Endometrial microvascular endothelial cells (primary cell): Measurements from ENCODE around the gene HMGN5. TPM values are rescaled to one million over a fixed set of nuclear protein-coding genes. Genes with fewer than 3 reads are reported as not detected.

ENCODE experiments used
- in situ Hi-C: cut with HindIII; loops from 2 replicates; pipeline ENCODE4 v1.10.0; 2017; ENCODE audit warnings: low sequenced_read_pairs, low pct_unique_long_range_greater_than_20kb; ENCODE audit errors: inconsistent ontology term
- total RNA-seq: library from RNA; depleted of rRNA; stranded (reverse); fragments of >200 nt; gene quantifications from one replicate; pipeline ENCODE4 v1.2.3, GENCODE V29; 2015; ENCODE audit errors: inconsistent ontology term

HMGN5 gene
- total RNA-seq = 3.1 TPM

DNA sequence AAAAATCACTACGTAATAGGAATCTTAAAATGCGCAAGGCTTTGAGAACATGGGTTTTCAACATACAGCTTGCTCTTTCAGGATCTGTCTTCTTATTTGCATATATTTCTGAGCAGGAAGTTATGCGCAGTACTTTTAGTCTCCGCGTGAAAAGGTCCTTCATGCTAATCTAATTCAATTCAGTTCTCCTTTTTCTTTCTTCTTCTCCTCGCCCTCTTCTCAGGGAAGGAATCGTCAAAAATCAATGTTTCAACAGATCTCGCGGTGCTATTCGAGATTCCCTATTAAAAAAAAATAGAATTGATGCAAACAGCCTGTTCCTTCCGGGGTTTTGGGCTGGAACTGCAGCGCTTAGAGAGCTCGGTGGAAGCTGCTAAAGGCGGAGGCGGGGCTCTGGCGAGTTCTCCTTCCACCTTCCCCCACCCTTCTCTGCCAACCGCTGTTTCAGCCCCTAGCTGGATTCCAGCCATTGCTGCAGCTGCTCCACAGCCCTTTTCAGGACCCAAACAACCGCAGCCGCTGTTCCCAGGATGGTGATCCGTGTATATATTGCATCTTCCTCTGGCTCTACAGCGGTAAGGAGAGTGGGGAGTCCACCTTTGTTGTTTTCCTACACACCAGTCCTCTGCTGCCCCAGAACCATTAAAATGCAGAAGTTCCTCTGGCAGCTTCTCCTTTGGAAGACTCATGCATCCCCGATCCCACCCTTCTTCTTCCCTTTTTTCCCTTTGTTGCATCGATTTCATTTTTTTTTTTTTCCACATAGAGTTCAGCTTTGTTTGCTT lies at the start of gene HMGN5, which contains the start of gene SH3BGRL:
HMGN5 (minus strand) TSS at position 243 of the 785 bp plus-strand sequence. CDS start 80,364 bp downstream, outside the sequence.
SH3BGRL (plus strand) TSS at position 432 of the 785 bp plus-strand sequence; CDS start at position 531, 99 bp downstream.
- in situ Hi-C loops = no loop called here

DNA sequence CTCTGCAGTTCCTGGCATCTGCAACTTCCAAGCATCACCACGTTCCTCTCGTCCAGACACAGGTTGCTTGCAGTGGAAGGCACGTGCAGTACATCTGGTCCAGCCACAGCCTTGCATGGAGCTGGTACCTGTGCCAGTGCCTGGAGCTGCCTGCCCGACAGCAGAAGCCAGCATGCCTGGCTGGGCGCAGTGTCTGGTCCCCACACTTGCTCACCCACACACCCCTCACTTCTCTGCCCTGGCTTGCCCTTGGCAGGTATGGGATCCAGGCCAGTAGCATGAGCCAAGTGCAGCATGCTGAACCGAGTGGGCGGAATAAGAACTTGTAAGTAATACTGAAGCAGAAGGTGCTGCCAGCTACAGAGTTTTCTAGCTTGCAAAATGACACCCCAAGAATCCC lies 40.0 kb upstream of the HMGN5 start:
- in situ Hi-C loops = no loop called here

- in situ Hi-C loops = no loop called here
Observed at GRCh38 chrX:81240701-81241331, 39.1 kb upstream of the HMGN5 start.

DNA sequence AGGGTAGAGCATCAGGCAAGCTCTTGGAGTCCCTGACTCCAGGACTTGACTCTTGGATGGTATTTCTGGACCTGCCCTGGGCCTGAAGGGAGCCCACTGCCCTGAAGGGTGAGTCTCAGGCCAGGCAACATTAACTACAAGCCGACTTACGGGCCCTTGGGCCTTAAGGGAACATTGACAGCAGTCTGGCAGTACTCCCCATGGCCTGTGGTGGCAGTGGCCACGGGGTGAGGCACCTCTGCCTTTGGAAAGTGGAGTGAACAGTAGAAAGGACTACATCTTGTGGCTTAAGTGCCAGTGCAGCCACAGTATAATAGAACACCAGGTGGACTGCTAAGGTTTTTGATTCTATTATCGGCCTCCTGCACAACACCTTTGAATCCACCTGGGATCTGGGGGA lies 36.5 kb upstream of the HMGN5 start:
- in situ Hi-C loops = no loop called here

DNA sequence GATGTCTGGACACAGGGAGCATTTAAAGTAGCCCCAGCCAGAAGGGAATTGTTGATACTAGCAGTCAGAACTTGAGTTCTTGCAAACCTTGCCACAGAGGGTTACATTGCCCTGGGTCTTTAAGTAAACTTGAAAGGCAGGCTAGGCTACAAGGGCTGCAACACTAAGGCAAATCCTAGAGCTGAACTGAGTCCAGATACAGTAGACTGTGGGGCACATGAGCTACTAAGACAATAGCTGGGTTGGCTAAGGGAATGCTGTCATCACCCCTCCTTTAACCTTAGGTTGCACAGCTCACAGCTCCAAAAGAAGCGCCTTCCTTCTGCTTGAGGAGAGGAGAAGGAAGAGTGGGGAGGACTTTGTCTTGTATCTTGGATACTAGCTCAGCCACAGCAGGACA lies 35.8 kb upstream of the HMGN5 start:
- in situ Hi-C loops = no loop called here

DNA sequence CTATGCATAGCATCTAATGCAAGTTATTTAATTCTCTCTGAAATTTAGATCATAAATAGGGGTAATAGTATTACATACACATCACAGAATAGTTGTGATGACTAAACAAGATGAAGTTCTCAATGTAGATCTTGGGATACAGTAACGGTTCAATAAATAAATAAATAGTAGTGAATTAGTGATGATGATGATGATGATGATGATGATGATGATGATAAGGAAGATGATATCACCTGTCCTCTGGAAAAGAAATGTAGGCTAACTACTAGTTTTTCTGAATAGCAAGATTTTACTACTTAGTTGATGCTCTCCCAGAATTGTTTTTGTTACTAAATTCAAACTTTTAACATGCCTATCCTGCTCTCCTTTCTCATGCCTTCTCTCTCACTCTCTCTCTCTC lies 30.5 kb upstream of the HMGN5 start:
- in situ Hi-C loops = no loop called here

DNA sequence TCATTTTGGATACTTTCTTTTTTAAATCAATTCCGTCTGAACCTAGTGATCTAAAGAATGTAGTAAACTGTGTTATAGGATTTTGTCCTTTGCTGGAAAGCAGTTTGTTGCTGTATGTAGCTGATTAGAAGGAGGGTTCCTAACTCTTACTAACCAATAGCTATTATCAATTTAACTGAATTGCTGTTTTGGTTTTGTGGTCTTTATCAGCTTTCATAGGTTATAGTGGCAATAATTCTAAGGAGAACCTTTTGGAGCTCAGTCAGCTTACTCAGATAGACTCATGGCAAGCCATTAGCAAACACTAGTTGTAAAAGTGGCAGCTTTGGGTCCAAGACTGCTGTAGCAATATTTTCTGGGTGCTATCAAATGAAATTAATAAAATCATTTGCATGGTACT lies 29.8 kb upstream of the HMGN5 start:
- in situ Hi-C loops = no loop called here

DNA sequence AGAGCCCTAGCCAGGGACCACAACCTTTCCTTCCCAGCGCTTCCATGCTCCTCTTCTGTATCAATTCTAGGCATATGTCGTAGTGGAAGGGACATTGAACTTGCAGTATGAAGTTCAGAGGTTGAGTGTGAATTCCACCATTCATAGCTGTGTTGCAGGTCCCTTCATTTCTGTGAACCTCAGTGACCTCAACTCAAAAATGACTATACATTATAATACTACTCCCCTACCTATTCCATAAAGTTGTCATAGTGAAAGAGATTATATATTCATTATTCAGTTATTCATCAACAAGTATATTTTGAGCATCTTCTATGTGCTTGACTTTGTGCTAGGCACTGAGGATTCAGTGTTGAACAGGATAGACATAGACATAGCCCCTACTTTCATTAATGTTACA lies 28.2 kb upstream of the HMGN5 start:
- in situ Hi-C loops = no loop called here

DNA sequence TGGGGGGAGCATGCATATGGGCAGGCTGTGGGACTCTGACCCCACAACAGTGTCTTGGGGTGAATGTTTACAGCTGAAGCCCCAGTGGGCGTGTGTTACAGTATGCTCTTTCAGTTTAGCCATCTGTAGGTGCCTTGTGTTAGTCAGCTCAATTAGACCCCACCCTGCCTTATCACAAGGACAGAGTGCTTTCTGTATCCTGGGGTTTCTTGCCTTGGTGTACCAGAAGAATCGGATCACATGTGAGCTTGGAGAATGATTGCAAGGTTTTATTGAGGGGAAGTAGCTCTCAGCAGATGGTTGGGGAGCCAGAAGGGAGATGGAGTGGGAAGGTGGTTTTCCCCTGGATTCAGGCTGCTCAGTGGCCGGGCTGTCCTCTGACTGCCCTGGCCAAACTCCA lies 27.5 kb upstream of the HMGN5 start:
- in situ Hi-C loops = no loop called here

- in situ Hi-C loops = no loop called here
Observed at GRCh38 chrX:81215685-81216084, 14.0 kb upstream of the HMGN5 start.

GRCh38 chrX:81208916-81209315 lies 7.2 kb upstream of the HMGN5 start:
- in situ Hi-C loops = no loop called here

- in situ Hi-C loops = no loop called here
Observed at GRCh38 chrX:81206476-81206875, 4.8 kb upstream of the HMGN5 start.

DNA sequence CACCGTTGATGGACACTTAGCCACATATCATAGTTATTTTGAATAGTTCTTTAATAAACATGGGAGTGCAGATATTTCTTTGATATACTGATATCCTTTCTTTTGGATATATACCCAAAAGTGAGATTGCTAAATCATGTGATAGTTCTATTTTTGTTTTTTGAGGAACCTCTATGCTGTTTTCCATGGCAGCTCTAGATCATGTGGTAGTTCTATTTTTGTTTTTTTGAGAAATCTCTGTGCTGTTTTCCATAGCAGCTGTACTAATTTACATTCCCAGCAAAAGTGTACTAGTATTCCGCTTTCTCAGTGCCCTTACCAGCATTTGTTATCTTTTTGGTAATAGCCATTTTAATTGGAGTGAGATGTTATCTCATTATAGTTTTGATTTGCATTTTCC lies 3.8 kb upstream of the HMGN5 start:
- in situ Hi-C loops = no loop called here

DNA sequence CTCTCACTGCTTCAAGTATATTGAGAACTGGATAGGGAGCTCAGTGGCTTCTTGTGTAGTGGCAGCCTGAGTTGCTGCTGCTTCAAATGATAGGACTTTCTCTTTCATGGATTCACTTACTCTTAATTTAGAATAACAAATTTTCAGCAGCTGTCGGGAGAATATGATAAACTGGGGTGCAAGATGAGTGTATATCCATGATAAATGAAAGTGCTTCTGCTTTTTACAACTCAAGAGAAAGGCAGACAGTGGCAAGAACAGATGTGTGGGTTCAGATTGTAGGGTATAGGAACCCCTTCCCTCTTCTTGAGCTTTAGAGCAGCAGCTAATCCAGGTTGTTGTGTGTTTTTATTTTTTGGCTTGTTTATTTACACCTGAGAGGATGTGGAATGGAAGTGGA lies 1.2 kb upstream of the HMGN5 start:
- in situ Hi-C loops = no loop called here

- in situ Hi-C loops = no loop called here
Observed at GRCh38 chrX:81202456-81202819, 725 bp upstream of the HMGN5 start.

GRCh38 chrX:81201071-81201470 lies 642 bp downstream of the HMGN5 start:
- in situ Hi-C loops = no loop called here

GRCh38 chrX:81195712-81196111 lies 6.0 kb downstream of the HMGN5 start:
- in situ Hi-C loops = no loop called here

- in situ Hi-C loops = no loop called here
Observed at GRCh38 chrX:81195259-81195658, 6.5 kb downstream of the HMGN5 start.

DNA sequence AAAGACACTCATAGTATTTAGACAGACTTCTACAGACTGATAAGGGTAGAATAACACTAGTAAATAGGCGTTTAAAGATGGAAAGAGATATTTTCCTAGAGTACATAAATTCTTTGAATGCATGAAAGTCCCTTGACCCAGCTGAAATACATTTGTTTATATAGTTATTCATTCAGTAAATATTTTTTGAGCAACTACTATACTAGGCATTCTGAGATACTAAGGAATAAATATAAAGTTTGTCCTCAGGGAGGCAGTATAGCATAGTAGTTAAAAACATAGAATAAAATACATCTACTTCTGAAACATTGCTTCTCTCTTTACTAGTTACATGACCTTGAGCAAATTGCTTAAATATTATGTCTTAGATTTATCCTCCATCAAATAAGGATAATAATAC lies 27.4 kb downstream of the HMGN5 start:
- in situ Hi-C loops = no loop called here

GRCh38 chrX:81168391-81168790 lies 33.3 kb downstream of the HMGN5 start:
- in situ Hi-C loops = no loop called here
